PC-9 (cell line): ENCODE data around the gene MRPS10. TPM values are rescaled to one million over a fixed set of nuclear protein-coding genes. Genes with fewer than 3 reads are reported as not detected.
A peak's percentile ranks its signal among the peaks of the same experiment; 100 is the strongest.

Experiments
- BruUV-seq: library from RNA; stranded (reverse); fragments of 400-500 nt; replicated peaks from 2 replicates; lab custom pipeline; 2021; lab: Mats Ljungman, UMichigan
- CTCF ChIA-PET: fragments of 300-600 bp; sonication (Branson Sonifier 250); formaldehyde crosslinking; loops from one replicate; lab custom pipeline; 2022; ENCODE audit warnings: antibody characterized with exemption; lab: Charles Lee
- POLR2A ChIA-PET: fragments of 300-600 bp; sonication (Branson Sonifier 250); formaldehyde crosslinking; loops from one replicate; lab custom pipeline; 2022; ENCODE audit warnings: antibody characterized with exemption; ENCODE audit not compliant: unreplicated experiment; lab: Charles Lee
- DNase-seq, 2 experiments: peaks; one replicate each; pipeline versions ENCODE4 v3.0.0 to v3.0.0-alpha.2; 2015 to 2022; ENCODE audit warnings: mixed read lengths in 1 of 2
- H2AFZ ChIP-seq: fragments of 200-600 bp; sonication (generic); 2 replicates; pipeline ENCODE4 v1.8.1; 2017; ENCODE audit warnings: antibody characterized with exemption
- H3F3A ChIP-seq: fragments of 200-600 bp; sonication (generic); 2 replicates; pipeline ENCODE4 v1.8.1; 2017; ENCODE audit warnings: antibody characterized with exemption, mild to moderate bottlenecking, low read depth; ENCODE audit not compliant: insufficient read depth
- H3K27ac ChIP-seq: fragments of 200-600 bp; sonication (generic); 2 replicates; pipeline ENCODE4 v1.6.1; 2016; ENCODE audit warnings: mixed run types
- H3K27me3 ChIP-seq: fragments of 200-600 bp; sonication (generic); 2 replicates; pipeline ENCODE4 v1.6.1; 2016; ENCODE audit warnings: low read depth, mixed run types; ENCODE audit not compliant: insufficient read depth
- H3K36me3 ChIP-seq: fragments of 200-600 bp; sonication (generic); 2 replicates; pipeline ENCODE4 v1.6.1; 2016; ENCODE audit warnings: low read depth, mixed run types
- H3K4me1 ChIP-seq: fragments of 200-600 bp; sonication (generic); replicated peaks from 2 replicates; pipeline ENCODE4 v1.6.1; 2016; ENCODE audit warnings: mixed run types; ENCODE audit not compliant: insufficient read depth
- H3K4me2 ChIP-seq: fragments of 200-600 bp; sonication (generic); 2 replicates; pipeline ENCODE4 v1.6.1; 2017; ENCODE audit warnings: mixed run types
- H3K4me3 ChIP-seq: fragments of 200-600 bp; sonication (generic); 2 replicates; pipeline ENCODE4 v1.6.1; 2016; ENCODE audit warnings: mixed run types
- H3K79me2 ChIP-seq: fragments of 200-600 bp; sonication (generic); 2 replicates; pipeline ENCODE4 v1.6.1; 2017; ENCODE audit warnings: low read depth, mixed run types
- H3K9me2 ChIP-seq: fragments of 200-600 bp; sonication (generic); 2 replicates; pipeline ENCODE4 v1.8.1; 2017; ENCODE audit warnings: mild to moderate bottlenecking; ENCODE audit not compliant: insufficient read depth
- H3K9me3 ChIP-seq: fragments of 200-600 bp; sonication (generic); 2 replicates; pipeline ENCODE4 v1.8.1; 2016; ENCODE audit warnings: low read depth; ENCODE audit not compliant: insufficient read depth
- H4K20me1 ChIP-seq: fragments of 200-600 bp; sonication (generic); 2 replicates; pipeline ENCODE4 v1.8.1; 2017; ENCODE audit not compliant: insufficient read depth
- EZH2 ChIP-seq: fragments of 200-600 bp; sonication (generic); IDR thresholded peaks from 2 replicates; pipeline ENCODE4 v1.8.0; 2017; ENCODE audit warnings: antibody characterized with exemption, low read depth
- intact Hi-C: fragments of 100-400 bp; cut with micrococcal nuclease; formaldehyde crosslinking; loops from one replicate; pipeline ENCODE4 v1.10.0; 2022; ENCODE audit not compliant: unreplicated experiment
- total RNA-seq: library from RNA; stranded (reverse); gene quantifications from 2 replicates; pipeline ENCODE4 v1.2.3, GENCODE V29; 2021
- TF ChIP-seq, protein P1 (sequence below): fragments of 200-600 bp; sonication (generic); conservative IDR thresholded peaks from 2 replicates; pipeline ENCODE4 v1.6.1; 2017; ENCODE audit warnings: mixed run types, antibody characterized with exemption, mild to moderate bottlenecking, moderate library complexity

MRPS10 gene
- total RNA-seq, 1 experiment from 2014 or later: 56.5 TPM

- BruUV-seq: no TSS peak
- Histone ChIP-seq H3K9me2 (no peaks in the 10 kb centered on the region), H4K20me1 (no peaks in the 10 kb centered on the region), H3K4me1 (peaks cover 15% of the 10 kb centered on the region), H3K27me3 (no peaks in the 10 kb centered on the region), H3K27ac (no peak overlapping the region), H3K4me2 (peak overlapping the region; percentile 11; the same call in 1 of the 2 replicates), H3K9me3 (no peaks in the 10 kb centered on the region), H2AFZ (no peak overlapping the region), H3K36me3 (peaks cover 8% of the 10 kb centered on the region; the same call in 1 of the 2 replicates), H3K79me2 (no peaks in the 10 kb centered on the region), H3F3A (no peaks in the 10 kb centered on the region; the same call in 1 of the 2 replicates), H3K4me3 (no peak overlapping the region)
- no peak for TF ChIP-seq EZH2
- TF ChIP-seq, protein P1, sequence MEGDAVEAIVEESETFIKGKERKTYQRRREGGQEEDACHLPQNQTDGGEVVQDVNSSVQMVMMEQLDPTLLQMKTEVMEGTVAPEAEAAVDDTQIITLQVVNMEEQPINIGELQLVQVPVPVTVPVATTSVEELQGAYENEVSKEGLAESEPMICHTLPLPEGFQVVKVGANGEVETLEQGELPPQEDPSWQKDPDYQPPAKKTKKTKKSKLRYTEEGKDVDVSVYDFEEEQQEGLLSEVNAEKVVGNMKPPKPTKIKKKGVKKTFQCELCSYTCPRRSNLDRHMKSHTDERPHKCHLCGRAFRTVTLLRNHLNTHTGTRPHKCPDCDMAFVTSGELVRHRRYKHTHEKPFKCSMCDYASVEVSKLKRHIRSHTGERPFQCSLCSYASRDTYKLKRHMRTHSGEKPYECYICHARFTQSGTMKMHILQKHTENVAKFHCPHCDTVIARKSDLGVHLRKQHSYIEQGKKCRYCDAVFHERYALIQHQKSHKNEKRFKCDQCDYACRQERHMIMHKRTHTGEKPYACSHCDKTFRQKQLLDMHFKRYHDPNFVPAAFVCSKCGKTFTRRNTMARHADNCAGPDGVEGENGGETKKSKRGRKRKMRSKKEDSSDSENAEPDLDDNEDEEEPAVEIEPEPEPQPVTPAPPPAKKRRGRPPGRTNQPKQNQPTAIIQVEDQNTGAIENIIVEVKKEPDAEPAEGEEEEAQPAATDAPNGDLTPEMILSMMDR: no peak
- ChIA-PET CTCF (interaction anchor here (0.6 kb wide), 1 partner anchor 296 kb away, joined by 3 read pairs; no protein-coding TSS in a partner anchor), POLR2A (no interaction called here)
- intact Hi-C loops: no loop called here
- no peak for DNase-seq
Observed at GRCh38 chr6:42251500-42251899, 33.8 kb upstream of the MRPS10 start.

- intact Hi-C loops: no loop called here
- H4K20me1 ChIP-seq: no peaks in the 10 kb centered on the region
- no peak overlapping the region for H3K4me2 ChIP-seq
- no peaks in the 10 kb centered on the region for H3K27me3 ChIP-seq
- CTCF ChIA-PET: no interaction called here
- no TSS peak for BruUV-seq
- no peaks in the 10 kb centered on the region for H3K9me3 ChIP-seq
- no peak overlapping the region for H2AFZ ChIP-seq
- no peak overlapping the region for H3K4me3 ChIP-seq
- H3K27ac ChIP-seq: no peak overlapping the region
- H3K36me3 ChIP-seq: peaks cover 11% of the 10 kb centered on the region; the same call in 1 of the 2 replicates
- TF ChIP-seq EZH2: no peak
- TF ChIP-seq, protein P1: no peak
- no peak for DNase-seq
- H3K79me2 ChIP-seq: no peaks in the 10 kb centered on the region
- peaks cover 15% of the 10 kb centered on the region for H3K4me1 ChIP-seq
- H3K9me2 ChIP-seq: no peaks in the 10 kb centered on the region
- POLR2A ChIA-PET: no interaction called here
- H3F3A ChIP-seq: no peaks in the 10 kb centered on the region; the same call in 1 of the 2 replicates
Observed at GRCh38 chr6:42250274-42250931, 32.7 kb upstream of the MRPS10 start.

DNA sequence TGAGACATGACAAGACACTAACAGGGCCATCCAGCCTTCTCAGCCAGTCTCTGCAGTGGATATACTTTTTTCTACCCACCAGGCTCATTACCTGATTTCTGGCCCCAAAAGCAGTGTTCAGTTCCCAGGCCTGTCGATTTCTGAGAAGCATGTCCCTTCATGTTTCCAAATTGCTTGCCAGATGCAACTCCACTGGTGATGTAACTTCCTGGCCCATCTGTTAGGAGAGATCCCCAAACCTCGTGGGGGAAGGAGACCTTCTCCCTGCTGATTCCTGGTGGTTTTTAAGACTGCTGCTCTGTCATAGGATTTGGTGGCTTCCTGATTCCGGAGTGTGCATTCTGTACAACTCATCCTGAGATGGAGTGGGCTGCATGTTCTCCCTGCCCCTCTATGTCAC lies 31.6 kb upstream of the MRPS10 start:
- POLR2A ChIA-PET: no interaction called here
- Histone ChIP-seq H3K27me3 (no peaks in the 10 kb centered on the region), H3K4me3 (no peak overlapping the region), H3K4me1 (peaks cover 15% of the 10 kb centered on the region), H3K27ac (no peak overlapping the region), H2AFZ (no peak overlapping the region), H3F3A (no peaks in the 10 kb centered on the region; the same call in 1 of the 2 replicates), H3K9me2 (no peaks in the 10 kb centered on the region), H3K9me3 (no peaks in the 10 kb centered on the region), H3K36me3 (peaks cover 8% of the 10 kb centered on the region; the same call in 1 of the 2 replicates), H3K79me2 (no peaks in the 10 kb centered on the region), H3K4me2 (no peak overlapping the region), H4K20me1 (no peaks in the 10 kb centered on the region)
- no TSS peak for BruUV-seq
- no peak for DNase-seq
- CTCF ChIA-PET: no interaction called here
- TF ChIP-seq, protein P1: no peak
- TF ChIP-seq EZH2: no peak
- intact Hi-C loops: no loop called here
